ENCODE results near the gene RIT2.

The RIT2 gene

GRCh38 chr18:43078478-43079092 lies 36.9 kb downstream of the RIT2 start:
- no peaks in the 10 kb centered on the region for H3K9me3 ChIP-seq (ENCODE audit: low read length)

DNA sequence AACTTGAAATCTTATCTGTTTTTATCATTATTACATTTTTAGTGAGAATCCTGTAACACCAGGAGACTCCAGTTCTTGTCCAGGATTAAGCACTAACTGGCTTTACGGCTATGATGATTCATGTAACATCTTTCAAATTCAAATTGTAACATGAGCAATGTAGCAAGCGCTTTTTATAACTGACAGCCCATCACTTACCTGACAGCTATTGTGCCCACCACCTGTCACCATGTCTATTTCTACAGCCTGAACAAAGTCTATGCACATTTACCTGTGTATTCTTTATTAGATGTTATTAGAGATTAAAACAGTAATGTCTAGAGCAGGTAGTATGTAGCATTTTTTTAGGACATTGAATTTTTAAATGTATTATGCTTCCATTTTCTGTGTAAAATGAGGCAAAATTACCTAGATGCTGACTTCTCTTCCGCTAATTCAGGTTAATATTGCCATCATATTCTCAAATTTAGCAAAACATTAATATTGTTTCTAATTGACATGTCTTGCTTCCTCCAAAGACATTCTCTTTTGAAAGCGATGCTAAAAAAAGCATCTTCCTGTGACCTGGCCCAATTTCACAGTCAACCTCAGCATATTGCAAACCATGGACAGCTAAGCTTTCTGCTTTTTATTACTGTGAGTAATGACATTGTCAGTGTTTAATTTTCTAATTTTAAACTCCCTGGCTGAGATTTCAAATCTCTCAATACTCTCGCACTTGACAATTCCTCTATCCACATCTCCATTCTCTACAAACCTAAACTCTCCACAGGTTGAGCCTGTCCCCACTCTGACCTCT lies 37.8 kb downstream of the RIT2 start:
- Histone ChIP-seq H3K4me3 (ENCODE audit: low read depth, low read length, poor library complexity, severe bottlenecking) (no peak overlapping the region), H3K9me2 (ENCODE audit: low read depth, low read length) (no peaks in the 10 kb centered on the region), H3K27ac (ENCODE audit: low read depth, low read length, poor library complexity, severe bottlenecking) (no peak overlapping the region), H3K4me2 (ENCODE audit: low read length) (no peak overlapping the region), H3K36me3 (ENCODE audit: insufficient read depth, low read length) (no peaks in the 10 kb centered on the region), H3K4me1 (ENCODE audit: insufficient read depth, low read length, severe bottlenecking) (no peaks in the 10 kb centered on the region), H3K9me3 (ENCODE audit: low read length) (no peaks in the 10 kb centered on the region), H3K79me2 (ENCODE audit: insufficient read depth, low read length) (no peaks in the 10 kb centered on the region), H4K20me1 (ENCODE audit: insufficient read depth, low read length) (no peaks in the 10 kb centered on the region), H2AFZ (ENCODE audit: low read length) (no peak overlapping the region), H3K27me3 (ENCODE audit: insufficient read depth, low read length) (no peaks in the 10 kb centered on the region), H3K9ac (ENCODE audit: low read length) (no peak overlapping the region), H3F3A (ENCODE audit: insufficient read depth, low read length) (no peaks in the 10 kb centered on the region)
- no peak for TF ChIP-seq CTCF (IDR thresholded peaks at IDR 0.05; ENCODE audit: low read length)
- no peak for TF ChIP-seq EZH2 (IDR thresholded peaks at IDR 0.05; ENCODE audit: borderline replicate concordance, low read length)

More at GRCh38 chr18:43078478-43079092, 36.9 kb downstream of the RIT2 start:
- no peak overlapping the region for H3K27ac ChIP-seq (ENCODE audit: low read depth, low read length, poor library complexity, severe bottlenecking)
- no peaks in the 10 kb centered on the region for H3K79me2 ChIP-seq (ENCODE audit: insufficient read depth, low read length)
- H3K9me2 ChIP-seq (ENCODE audit: low read depth, low read length), result no peaks in the 10 kb centered on the region
- no peak overlapping the region for H3K4me2 ChIP-seq (ENCODE audit: low read length)
- no peak overlapping the region for H3K4me3 ChIP-seq (ENCODE audit: low read depth, low read length, poor library complexity, severe bottlenecking)
- no peaks in the 10 kb centered on the region for H3K4me1 ChIP-seq (ENCODE audit: insufficient read depth, low read length, severe bottlenecking)
- H3F3A ChIP-seq (ENCODE audit: insufficient read depth, low read length), result no peaks in the 10 kb centered on the region
- no peaks in the 10 kb centered on the region for H3K27me3 ChIP-seq (ENCODE audit: insufficient read depth, low read length)
- no peak overlapping the region for H2AFZ ChIP-seq (ENCODE audit: low read length)
- H4K20me1 ChIP-seq (ENCODE audit: insufficient read depth, low read length), result no peaks in the 10 kb centered on the region
- no peak for TF ChIP-seq EZH2 (IDR thresholded peaks at IDR 0.05; ENCODE audit: borderline replicate concordance, low read length)
- TF ChIP-seq CTCF (IDR thresholded peaks at IDR 0.05; ENCODE audit: low read length), result no peak
- no peak overlapping the region for H3K9ac ChIP-seq (ENCODE audit: low read length)
- H3K36me3 ChIP-seq (ENCODE audit: insufficient read depth, low read length), result no peaks in the 10 kb centered on the region

DNA sequence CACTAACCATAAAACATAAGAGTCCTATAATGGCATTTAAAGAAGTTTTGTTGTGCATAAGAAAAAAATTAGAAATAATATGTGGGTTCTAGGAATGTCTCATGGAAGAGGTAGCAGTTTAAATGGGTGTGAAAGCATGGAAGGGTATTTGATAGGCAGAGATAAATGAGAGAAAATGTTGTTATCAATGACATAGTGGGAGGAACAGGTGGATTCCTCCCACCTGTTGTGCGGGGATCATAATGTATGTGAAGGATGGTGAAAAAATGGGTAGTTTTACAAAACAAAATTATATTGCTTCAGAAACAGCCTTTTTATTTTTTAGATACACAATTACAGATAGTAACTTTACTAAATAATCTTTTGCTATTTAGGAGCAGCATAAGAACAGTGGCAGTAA lies 41.7 kb downstream of the RIT2 start:
- Histone ChIP-seq H3K4me3 (ENCODE audit: low read depth, low read length, poor library complexity, severe bottlenecking) (no peak overlapping the region), H3K36me3 (ENCODE audit: insufficient read depth, low read length) (no peaks in the 10 kb centered on the region), H3K4me2 (ENCODE audit: low read length) (no peak overlapping the region), H3K9ac (ENCODE audit: low read length) (no peak overlapping the region), H3K27me3 (ENCODE audit: insufficient read depth, low read length) (no peaks in the 10 kb centered on the region), H2AFZ (ENCODE audit: low read length) (no peak overlapping the region), H4K20me1 (ENCODE audit: insufficient read depth, low read length) (no peaks in the 10 kb centered on the region), H3K9me3 (ENCODE audit: low read length) (no peaks in the 10 kb centered on the region), H3F3A (ENCODE audit: insufficient read depth, low read length) (no peaks in the 10 kb centered on the region), H3K27ac (ENCODE audit: low read depth, low read length, poor library complexity, severe bottlenecking) (no peak overlapping the region), H3K79me2 (ENCODE audit: insufficient read depth, low read length) (no peaks in the 10 kb centered on the region), H3K9me2 (ENCODE audit: low read depth, low read length) (no peaks in the 10 kb centered on the region), H3K4me1 (ENCODE audit: insufficient read depth, low read length, severe bottlenecking) (no peaks in the 10 kb centered on the region)
- TF ChIP-seq EZH2 (IDR thresholded peaks at IDR 0.05; ENCODE audit: borderline replicate concordance, low read length), result no peak
- no peak for TF ChIP-seq CTCF (IDR thresholded peaks at IDR 0.05; ENCODE audit: low read length)

Measured in OCI-LY1 (cell line).